DMS153 (cell line): ENCODE results near the gene ZFR2.
A peak's percentile ranks its signal among the peaks of the same experiment; 100 is the strongest.
"Not testable (repeated sequence)": the region's sequence is repeated elsewhere in the genome, so short reads cannot be mapped to it uniquely, and the experiment has no call there.

Source experiments
- DNase-seq: peaks from one replicate; lab custom pipeline; 2025; lab: John Stamatoyannopoulos, UW

The ZFR2 gene

GRCh38 chr19:3868770-3869456 is at the start of gene ZFR2:
TSS of gene ZFR2 (minus strand) at chr19:3869038. CDS start at chr19:3869017, 21 bp downstream.
- peak; percentile 90 for DNase-seq

DNA sequence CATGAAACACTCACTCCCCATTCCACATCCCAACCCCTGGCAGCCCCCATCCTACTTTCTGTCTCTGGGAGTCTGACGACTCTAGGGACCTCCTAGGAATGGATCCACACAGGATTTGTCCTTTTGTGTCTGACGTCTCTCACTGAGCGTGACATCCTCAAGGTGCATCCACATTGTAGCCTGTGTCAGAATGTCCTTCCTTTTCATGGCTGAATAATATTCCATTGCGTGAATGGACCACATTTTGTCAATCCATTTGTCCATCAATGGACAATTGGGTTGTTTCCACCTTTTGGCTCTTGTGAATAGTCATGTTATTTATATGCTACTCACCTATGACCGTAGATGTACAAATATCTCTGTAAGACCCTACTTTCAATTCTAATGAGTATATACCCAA is 47.2 kb upstream of the ZFR2 start:
- no peak for DNase-seq

GRCh38 chr19:3914199-3914598 is 45.4 kb upstream of the ZFR2 start:
- DNase-seq = no peak

GRCh38 chr19:3910105-3910504 is 41.3 kb upstream of the ZFR2 start:
- no peak for DNase-seq

GRCh38 chr19:3908266-3909054 is 39.6 kb upstream of the ZFR2 start:
- no peak for DNase-seq

DNA sequence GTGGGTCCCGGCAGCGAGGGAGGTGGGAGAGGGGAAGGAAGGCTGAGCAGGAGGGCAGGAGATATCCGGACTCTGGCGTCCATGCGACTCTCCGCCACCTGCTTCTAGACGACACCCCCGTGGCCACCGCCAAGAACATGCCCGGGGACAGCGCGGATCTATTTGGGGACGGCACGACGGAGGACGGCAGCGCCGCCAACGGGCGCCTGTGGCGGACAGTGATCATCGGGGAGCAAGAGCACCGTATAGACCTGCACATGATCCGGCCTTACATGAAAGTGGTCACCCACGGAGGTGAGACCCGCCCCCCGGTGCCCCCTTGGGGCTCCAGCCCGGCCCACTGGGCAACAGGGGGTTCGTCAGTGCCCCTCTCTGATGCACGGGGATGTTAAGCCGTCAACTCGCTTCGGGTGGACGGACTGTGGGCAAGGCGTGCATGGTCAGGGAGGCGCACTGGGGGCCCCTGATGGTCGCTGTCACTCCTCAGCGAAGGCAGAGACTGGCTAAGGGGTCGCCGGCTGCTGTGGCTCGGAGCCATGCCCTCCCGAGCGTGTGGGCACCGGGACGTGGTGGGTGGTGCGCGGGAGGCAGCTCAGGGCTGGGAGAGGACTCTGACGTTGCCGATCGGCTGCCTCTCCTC is 38.9 kb upstream of the ZFR2 start:
- DNase-seq = no peak

GRCh38 chr19:3904233-3904632 is 35.4 kb upstream of the ZFR2 start:
- DNase-seq = no peak

GRCh38 chr19:3902317-3902973 is 33.6 kb upstream of the ZFR2 start:
- DNase-seq = no peak

DNA sequence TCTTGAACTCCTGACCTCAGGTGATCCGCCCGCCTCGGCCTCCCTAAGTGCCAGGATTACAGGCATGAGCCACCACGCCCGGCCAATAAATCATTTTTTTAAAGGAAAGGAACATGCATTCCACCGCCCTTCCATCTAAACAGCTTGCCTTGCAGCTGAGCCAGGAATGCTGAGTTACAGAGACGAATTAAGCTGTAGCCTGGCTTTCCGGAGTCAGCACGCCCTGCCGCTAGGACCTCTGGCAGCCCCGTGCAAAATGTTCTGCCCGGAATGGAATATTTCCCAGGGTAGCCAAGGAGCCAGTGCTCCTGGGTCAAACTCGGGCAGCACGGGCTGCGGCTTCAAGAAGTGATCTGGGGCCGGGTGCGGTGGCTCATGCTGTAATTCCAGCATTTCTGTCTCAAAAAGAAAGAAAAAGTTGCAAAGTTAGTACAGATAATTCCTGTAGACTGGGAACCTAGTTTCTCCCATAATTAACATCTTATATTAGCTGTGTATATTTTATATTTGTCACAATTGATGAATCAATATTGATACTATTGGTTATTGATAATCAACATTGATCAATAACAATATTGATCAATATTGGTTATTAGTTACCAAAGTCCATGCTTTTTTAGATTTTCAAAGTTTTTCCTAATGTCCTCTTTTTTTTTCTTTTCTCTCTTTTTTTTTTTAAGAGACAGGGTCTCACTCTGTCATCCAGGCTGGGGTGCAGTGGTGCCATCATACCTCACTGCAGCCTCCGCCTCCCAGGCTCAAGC is 30.9 kb upstream of the ZFR2 start:
- no peak for DNase-seq

- no peak for DNase-seq
Measured at GRCh38 chr19:3898426-3898825, 29.6 kb upstream of the ZFR2 start.

DNA sequence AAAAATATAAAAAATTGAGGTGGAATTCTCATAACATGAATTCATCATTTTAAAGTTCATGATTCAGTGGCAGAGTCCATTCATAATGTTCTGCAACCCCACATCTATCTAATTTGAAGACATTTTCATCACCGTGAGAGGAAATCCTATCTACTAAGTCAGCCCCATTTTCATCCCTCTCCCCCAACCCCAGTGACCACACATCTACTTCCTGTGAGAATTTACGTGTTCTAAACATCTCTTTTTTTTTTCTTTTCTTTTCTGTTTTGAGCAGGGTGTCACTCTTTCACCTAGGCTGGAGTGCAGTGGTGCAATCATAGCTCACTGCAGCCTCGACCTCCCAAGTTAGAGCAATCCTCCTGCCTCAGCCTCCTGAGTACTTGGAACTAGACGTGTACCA is 29.1 kb upstream of the ZFR2 start:
- no peak for DNase-seq

DNA sequence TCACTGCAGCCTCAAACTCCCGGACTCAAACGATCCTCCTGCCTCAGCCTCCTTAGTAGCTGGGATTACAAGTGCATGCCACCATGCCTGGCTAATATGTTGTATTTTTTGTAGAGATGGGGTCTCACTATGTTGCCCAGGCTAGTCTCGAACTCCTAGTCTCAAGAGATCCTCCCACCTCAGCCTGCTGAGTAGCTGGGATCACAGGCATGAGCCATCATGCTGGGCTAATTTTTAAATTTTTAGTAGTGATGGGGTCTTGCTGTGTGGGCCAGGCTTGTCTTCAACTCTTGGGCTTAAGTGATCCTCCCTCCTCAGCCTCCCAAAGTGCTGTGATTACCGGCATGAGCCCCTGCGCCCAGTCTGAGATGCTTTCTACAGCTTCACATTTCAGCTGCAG is 26.9 kb upstream of the ZFR2 start:
- no peak for DNase-seq

- not testable (repeated sequence) for DNase-seq
Measured at GRCh38 chr19:3894959-3895358, 26.1 kb upstream of the ZFR2 start.

DNA sequence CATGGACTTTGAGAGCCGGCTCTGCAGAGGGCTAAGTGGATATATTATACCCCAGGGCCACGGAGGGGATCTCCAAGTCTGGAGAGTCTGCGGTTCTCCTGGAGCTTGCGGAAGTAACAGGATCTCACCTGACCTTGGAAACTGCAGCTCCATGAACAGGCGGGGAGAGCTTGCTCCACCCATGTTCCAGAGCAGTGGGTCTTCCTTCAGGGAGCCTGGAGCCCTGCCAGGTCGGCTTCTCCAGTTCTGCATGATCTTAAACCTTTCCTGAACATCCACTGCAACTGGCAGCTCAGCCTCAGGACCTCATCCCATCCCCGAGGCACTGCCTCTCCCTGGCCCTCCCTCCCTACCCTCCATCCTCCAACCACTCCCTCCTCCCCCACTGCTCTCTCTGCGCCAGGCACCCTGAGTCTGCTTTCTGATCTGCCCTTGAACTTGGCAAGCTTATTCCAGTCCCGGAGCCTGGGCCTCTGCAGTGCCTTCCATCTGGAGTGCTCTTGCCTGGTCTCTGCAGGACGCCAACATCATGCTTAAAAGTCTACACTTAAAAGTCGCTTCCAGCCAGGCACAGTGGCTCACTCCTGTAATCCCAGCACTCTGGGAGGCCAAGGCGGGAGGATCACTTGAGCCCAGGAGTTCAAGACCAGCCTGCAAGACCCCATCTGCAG is 24.8 kb upstream of the ZFR2 start:
- DNase-seq = no peak

DNA sequence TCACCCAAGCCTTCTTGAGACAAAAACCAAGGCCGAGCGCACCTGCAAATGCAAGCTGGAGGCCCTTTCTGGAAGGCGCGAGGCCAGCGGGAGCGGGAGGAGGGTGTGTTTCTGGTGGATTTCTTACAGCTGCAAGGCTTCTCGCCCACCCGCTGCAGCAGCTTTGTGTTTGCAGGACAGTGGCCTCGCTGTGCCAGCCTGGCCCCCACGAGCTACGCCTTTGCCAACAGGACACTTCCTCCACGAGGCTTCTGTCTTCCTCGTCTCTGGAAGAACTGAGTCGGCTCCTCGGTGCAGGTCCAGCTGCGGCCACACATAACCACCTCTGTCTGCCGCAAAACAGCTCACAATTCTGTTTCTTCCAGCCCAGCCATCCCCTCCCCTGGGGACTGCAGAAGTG is 21.8 kb upstream of the ZFR2 start:
- DNase-seq = no peak

DNA sequence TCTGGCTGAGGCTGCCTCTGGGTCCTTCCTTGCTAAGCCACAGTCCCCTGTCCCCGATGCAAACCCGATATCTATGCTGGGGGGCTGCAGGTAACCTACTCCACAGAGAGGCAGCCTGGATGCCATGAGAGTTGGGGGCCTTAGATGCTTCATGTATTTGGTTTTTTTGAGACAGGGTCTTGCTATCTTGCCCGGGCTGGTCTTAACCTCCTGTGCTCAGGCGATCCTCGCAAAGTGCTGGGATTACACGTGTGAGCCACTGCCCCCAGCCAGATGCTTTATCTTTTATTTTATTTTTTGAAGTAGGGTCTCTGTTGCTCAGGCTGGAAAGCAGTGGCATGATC is 13.2 kb upstream of the ZFR2 start:
- no peak for DNase-seq

GRCh38 chr19:3881272-3882040 is 12.6 kb upstream of the ZFR2 start:
- DNase-seq = no peak

DNA sequence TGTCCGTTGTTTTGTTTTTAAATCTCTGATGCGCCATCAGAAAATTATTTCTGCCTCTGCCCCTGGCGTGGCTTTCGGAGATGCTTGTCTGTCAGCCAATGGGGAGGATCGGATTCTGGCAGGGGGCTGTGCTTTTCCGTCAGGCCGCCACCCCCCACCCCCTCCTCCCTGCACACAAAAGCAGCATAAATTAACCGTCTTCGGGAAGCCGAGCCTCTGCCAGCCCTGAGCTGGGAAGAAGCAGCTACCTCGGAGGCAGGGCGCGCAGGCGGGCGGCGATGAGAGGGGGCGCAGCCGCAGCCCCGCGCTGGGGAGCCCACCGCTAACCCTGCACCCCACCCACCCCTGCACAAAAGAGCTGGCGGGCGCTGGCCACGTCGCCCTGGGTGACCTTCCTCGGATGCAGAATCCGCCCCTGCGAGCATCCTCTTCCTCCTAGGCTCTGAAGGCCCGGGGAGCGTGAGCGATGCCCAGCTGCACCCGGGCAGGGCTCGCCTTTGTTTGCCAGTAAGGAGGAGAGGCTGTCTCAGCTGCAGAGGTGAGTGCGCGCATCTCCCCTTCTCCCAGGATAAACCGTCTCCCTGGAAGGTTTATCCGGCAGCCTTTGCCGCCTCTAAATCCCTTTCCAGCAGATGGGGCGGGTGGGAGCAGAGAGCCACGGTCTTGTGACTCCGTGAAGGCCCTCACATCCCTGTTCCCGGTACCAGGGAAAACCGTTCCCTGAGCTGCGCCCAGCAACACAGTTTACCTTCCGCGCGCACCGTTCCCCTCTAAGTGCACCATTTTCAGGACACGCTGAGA is 11.8 kb upstream of the ZFR2 start, which contains the start of gene ATCAY:
TSS of gene ATCAY (plus strand) at position 215 of the 801 bp plus-strand sequence. CDS start 5,083 bp downstream, outside the sequence.
- DNase-seq = peak; percentile 72

- no peak for DNase-seq
Measured at GRCh38 chr19:3879656-3880055, 10.8 kb upstream of the ZFR2 start.

DNA sequence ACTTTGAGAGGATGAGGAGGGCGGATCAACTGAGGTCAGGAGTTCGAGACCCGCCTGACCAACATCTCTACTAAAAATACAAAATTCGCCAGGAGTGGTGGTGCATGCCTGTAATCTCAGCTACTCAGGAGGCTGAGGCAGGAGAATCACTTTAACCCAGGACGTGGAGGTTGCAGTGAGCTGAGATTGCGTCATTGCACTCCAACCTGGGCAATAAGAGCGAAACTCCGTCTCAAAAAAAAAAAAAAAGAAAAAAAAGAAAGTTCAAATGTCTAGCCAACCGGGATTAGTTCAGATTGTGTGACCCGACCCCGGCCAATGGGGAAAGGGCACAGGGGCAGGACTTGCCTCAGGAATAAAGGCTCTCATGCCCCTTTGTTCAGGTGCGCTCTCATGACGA is 5.9 kb upstream of the ZFR2 start:
- DNase-seq = not testable (repeated sequence)
